Brain pericyte (primary cell): Measurements from ENCODE around the gene GRM7.

Experiments used
- DNase-seq: peaks from one replicate; pipeline ENCODE4 v3.0.0-alpha.2; 2012; ENCODE audit warnings: low read depth, low spot score

GRM7 gene

DNA sequence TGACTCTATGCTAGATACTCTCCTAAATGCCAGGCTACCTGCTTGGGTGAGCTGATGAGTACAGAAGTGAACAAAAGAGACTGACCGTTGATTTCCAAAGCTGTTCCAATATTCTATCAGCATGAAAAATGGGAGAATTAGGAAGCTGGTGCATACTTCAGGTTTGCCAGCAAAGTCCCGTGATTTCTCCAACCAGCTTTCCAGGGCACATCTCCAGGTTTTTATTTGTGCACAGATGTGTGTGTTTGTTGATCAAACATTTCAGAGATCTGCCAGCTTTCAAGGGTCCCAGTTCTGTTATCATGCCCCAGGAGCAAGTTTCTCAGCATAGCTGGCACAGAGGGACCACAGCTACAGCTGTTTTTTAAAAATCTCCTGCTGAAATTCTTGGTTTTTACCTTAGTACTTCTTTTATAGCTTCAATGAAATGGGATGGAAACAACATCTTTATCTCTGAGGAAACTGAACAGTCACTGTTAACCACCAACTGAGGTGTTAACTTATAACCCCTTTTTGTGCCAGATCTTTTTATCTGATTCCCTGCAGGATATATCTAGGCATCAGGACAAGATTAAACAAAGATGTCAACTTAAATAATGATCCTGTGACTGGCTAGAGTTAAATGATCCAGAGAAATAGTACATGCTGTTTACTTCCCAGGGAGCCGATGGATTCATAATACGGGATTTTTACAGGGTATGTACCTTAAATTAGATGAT, 380.8 kb downstream of the GRM7 start:
- no peak for DNase-seq

DNA sequence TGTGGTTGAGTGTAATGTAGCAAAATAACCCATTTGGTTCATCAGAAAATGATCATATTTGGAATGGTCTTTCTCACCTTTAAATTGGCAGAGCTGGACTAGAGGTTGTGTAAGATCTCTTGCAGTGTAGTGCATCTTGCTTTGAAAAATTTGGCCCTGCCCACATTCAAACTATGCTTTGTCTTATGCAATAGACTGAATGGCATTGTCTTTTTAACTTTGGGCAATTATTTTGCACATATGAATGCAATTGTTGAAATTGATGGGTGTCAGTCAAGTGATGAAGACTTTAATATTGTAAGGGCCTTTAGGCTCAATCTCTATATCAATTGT, 381.4 kb downstream of the GRM7 start:
- no peak for DNase-seq

DNA sequence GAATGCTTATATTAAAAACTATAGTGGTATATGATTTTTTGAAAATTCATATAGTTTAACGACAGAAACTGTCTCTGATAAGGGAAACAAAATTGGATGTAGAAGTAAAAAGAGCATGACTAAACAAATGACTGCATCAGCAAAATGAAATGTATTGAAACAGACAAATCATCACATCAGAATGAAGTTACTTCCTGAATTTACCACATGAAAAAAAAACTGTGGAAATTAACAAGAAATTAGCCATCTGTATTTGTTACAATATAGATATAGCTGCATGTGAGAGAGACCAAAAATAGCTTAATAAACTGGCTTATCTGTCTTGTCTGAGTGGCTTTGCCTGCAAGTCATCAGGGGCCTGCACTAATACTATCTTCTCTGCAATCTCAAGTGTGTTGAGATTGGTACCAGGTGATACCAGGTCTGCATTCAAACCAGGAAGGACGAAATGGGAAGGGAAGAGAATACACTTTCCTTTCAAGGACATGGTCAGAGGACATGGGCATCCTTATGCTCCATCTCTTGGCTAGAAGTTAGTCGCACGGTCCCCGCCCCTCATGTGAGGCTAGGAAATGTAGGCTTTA, 388.7 kb downstream of the GRM7 start:
- no peak for DNase-seq

DNA sequence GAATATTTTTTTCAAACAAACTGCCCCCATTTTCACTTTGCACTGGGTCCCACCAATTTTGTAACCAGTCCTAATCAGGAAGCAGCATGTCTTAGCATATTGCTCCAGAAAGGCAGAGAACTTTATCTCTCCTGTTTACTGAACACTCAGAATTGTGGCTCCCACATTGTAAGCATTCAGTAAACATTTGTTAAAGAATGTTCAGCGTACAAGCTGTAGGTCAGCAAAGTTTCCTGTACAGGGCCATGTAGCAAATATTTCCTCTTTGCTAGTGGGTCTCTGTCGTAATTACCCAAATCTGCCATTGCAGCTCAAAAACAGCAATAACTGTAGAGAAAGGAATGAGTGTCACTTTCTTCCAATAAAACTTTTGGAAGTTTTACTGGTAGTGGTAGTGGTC, 393.3 kb downstream of the GRM7 start:
- DNase-seq = no peak

DNA sequence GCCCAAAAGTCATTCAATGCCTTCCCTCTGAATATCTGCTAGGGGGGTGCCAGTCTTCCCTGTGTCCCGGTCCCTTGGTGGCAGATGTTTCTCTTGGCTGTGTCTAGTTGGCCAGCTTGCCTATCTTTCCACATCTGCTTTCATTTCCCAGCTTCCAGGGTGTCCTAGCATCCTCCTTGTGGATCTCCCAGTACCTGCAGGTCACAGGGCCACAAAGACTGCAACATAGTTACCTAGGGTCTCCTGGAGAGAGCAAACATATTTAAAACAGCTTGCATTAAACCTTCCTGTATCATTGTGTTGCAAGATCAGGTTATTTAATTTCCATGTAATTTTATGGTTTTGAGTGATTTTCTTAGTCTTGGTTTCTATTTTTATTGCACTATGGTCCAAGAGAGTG, 400.1 kb downstream of the GRM7 start:
- DNase-seq = no peak

DNA sequence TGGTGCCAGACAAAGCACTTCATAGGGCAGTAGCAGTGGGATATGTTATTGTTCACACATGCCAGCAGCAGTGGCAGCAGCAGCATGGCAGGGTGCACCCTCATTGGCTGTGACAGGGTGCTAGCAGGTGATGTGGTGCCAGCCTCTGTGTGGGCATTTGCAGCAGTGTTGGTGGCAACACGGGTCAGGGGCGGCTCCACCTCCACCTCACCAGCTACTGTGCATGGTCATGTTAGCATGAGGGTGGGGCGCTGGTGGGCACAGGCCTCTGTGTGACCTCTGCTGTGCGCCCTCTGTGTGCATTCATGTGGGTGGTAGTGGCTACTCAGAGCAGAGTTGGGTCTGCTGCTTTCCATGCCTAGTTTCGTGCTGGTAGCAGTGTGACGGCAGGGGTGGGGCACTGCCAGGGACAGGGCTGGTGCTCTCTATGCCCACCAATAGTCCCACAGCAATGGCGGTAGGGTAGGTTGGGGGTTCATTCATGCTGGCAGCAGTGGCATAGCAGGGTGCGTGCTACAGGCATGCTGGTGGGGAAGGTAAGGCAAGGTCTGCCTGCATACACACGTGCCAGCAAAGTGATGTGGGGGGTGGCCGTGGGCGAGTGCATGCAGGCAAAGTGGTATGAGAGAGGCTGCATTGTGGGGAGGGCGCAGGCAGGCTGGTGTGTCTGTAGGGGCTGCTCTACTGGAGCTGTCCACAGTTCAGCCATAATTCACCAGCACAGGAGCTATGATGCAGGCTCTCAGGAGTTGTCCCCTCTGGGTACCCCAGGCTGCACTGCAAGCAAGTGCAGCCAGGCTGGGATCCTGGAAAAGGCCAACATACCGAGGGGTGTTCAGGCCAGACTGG, 402.7 kb downstream of the GRM7 start:
- no peak for DNase-seq

DNA sequence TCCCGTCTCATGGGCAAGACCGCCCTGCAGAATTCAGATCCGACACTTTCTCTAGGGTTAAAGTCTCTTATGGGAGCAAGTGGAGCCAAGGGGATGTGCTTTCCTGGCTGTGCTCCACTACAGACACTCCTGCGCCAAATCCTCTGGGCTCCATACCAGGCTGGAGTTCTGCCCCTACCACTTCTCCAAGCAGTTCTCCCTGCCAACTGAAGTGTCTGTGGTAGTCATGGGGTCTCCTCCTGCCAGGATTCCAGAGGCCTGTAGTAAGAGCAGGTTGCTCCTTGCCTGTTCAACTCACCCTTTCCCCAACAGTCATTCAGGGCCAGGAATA, 403.2 kb downstream of the GRM7 start:
- DNase-seq = no peak

DNA sequence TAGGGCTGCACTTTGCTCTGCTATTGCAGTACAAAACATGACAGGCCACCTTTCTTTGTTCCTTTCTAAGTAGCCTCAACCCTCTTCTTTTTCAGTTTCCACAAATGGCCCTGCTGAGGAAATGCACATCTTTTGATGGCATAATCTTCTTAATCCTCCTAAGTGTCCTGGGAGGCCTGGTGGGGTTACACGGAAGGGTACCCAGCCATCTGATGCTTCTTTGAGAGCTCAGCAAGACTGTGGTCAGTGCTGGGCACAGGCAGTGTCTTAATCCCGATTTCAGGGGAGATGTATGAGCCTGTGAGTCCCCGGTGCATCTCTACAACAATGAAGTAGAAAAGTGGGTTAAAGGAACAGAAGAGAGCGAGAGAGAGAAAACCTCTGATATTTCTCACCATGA, 404.8 kb downstream of the GRM7 start:
- DNase-seq = no peak

DNA sequence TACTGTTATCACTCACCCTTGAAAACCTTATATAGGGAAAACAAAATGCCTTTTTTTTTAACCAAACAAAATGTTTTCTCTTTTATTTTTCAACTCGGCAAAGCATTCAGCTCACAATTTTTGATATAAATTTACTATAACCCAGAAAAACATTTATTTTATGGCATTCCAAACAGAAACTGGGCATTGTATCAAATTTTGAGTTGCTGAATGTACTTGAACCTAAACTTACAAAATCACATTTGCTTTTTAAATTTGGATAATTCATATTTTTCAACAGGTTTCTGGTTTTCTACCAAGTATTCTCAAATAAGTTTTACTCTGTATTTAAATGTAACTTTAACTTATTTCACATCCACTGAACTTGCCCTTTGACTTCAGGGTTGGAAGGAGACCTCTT, 405.6 kb downstream of the GRM7 start:
- DNase-seq = no peak

DNA sequence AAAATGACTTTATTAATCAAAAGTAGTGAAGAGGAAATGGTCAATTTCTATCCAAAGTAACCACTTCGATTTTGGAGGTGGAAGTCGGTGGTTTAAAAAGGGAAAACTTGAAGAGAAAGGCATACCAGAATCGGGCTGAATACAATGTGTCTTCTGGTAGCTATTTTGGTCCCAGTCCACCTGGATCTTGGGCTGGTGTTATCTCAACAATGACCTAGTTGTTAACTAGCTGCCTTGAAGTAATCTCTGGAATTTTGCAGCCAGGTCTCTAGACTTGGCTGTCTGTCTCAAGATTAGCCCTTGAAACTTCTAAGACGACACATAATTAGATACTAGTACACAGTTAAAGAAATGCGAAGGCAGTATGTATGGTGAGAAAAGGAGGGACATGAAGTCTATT, 409.8 kb downstream of the GRM7 start:
- DNase-seq = no peak

DNA sequence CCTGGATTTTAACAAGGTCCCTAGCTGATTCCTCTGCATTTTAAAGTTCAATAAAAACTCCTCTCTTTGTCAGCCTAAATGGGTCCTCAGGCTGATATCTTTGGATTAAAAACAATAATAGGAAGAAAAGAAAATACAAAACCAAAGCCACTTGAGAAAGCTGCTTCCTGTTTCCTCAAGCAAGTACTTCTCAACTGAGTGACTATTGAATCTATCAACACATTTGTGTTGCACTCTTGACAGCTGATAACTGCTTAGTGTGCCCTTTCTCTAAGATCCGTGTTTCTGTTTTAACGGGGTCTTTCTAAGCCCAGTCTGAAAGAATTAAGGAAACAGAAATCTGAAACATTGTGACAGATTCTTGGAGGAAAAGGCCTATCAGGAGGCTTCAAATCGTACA, 410.7 kb downstream of the GRM7 start:
- DNase-seq = no peak

DNA sequence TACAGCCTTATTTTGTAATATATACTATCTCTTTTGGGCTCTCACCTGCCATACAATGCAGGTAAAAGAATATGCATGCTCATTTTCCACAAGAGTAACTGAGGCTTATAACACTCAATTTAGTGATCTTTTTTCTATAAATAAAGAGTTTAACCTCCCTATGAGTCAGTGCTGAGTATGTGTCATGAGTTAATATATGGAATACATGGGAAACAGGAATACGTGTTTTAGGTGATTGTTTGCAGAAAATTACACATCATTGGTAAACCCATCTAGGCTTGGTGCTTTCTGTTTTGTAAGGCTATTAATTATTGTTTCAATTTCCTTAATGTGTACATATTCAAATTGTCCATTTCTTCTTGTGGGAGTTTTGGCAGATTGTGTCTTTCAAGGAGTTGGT, 411.3 kb downstream of the GRM7 start:
- no peak for DNase-seq

DNA sequence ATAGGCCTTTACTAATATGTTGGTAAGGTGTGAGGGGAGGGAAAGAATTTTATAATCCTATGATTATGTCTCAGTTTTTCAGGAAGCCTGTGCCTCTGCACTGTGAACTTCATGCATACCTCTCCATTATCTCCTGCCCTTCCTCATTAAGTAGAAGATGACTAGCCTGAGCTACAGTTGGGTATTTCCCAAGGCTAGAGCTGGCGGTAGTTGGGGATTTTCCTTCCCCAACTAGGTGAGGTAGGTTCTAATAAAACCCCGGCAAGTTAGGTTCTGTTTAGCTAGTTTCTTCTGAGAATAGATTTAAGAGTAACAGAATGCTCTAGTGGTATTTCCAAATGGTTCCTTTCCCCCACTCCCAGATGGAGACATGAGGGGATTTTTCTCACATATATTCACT, 414.5 kb downstream of the GRM7 start:
- no peak for DNase-seq

DNA sequence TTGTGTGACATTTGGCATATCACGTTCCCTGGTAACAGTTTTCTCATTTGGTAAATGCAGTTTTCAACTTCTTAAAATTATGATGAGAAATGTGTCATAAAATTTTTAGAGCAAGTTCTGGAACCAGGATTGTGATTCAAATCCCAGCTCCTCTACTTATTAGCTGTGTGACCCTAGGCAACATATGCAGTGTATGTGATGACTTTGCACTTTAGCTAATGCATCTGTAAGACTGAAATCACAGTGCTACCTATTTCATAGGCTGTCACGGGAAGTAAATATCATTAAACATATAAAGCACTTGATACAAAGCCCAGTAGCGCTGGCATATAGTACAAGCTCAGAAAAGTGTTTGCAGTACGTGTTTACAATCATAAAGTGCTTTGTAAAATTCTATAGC, 419.4 kb downstream of the GRM7 start:
- no peak for DNase-seq

DNA sequence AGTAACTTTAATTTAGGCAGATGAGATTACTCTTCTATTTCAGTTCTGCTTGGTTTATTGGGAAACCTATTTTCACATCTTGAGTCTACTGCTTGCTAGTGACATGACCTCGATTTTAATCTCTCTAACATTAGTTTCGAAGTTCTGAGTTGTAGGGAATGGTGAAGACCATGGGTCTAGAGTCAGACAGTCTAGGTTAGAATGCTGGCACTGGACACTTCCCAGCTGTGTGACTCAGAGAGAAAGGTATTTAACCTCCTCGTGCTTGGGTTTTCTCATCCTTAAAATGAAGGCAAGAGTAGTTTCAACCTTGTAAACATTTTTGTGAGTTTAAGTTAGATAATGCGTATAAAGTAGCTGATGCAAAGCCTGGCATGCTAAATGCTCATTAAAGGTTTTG, 422.1 kb downstream of the GRM7 start:
- DNase-seq = no peak

DNA sequence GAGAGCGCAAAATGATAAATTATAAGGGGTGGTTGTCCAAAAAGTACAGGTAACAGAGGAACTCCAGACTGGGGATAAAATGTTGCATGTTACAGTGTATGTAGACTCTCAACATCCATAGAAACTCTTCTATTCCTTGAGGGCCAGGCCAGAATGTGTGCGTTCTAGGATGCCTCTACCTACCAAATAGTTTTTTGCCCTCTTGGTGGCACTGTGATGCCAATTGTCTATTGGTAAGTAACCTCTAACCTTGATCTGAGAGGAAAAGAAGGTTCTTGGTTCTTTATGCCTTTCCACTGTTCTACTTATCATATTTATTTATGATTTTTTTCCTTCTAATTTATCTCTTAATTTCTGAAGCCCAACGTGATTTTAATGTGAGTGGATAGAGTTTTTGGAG, 424.6 kb downstream of the GRM7 start:
- no peak for DNase-seq

DNA sequence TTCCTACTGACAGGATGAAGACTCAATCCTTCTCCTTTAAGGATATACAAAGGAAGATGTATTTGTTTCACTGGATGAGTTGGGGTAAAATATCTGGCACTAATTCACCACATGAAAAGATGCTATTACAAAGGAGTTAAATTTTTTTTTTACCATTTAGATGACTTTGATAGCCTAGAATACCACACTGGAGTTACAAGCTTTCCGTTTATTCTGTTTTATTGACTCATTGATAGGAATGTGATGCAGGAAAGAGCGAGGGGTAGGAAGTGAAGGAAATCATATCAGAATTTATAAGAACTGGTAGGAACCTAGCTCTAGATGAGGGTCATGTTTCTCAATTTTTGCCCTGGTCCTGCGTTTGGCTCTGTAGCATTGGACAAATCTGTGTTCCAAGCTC, 427.2 kb downstream of the GRM7 start:
- DNase-seq = no peak

DNA sequence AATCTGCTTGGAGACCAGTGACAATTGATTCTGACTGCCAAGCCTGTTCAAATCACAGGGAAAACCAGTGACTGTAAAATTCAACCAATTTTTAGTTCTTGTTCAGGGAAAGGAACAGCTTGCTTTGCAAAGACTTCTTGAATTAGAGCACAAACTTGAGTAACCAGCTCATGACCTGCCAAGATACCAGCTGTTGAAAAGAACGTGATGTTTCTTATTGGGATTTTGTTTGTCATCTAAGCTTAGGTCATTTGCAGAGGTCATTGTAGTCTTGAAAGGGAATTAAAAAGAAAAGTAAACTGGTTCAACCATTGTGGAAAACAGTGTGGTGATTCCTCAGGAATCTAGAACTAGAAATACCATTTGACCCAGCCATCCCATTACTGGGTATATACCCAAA, 428.2 kb downstream of the GRM7 start:
- DNase-seq = no peak

DNA sequence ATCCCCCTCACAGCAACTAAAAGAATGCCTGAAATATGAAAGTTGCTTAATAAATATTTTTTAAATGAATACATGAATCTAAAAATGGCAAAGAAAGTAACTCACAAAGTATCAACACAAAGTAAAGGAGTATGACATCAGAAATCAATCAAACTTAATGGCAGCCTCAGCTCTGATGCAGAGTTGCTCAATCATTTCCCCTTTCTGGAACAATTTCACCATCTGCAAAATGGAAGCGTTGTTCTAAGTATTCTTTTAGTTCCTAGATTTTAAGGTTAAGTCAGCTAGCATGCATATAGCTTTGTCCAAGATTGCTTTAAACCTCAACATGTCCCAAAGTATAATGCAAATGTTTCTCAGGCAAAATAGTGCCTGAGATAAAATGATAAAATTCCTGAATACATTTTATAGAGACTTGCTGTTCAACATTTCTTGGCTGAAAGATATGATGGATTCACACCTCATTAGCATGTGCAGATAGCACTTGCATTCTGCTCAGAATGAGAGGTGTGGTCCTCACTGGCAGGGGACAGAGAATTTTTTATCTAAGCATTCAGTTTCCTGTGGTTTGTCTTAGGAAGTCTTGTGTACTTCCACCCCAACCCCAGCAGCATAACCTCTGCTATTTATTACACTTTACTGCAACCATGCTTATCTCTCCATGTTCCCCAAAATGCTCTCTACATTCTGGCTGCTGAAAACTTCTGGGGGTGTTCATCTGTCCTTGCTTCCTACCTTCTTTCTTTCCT, 429.3 kb downstream of the GRM7 start:
- no peak for DNase-seq

DNA sequence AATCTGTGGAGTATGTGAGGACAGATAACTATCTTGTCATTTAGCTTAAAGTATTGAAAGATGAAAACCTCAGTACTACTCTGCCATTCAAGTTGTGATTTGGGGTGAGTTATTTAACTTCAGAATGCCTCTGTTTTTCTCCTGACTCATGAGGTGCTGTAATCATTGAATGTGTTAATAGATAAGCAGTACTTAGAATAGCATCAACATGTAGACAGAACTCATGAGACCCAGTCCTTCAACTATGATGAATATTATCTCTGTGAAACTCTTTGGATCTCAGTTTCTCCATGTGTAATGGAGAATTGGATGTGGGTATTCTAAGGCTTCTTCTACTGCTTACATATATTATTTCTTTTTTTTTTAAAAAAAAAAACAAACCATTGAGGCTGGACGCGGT, 431.4 kb downstream of the GRM7 start:
- DNase-seq = no peak

DNA sequence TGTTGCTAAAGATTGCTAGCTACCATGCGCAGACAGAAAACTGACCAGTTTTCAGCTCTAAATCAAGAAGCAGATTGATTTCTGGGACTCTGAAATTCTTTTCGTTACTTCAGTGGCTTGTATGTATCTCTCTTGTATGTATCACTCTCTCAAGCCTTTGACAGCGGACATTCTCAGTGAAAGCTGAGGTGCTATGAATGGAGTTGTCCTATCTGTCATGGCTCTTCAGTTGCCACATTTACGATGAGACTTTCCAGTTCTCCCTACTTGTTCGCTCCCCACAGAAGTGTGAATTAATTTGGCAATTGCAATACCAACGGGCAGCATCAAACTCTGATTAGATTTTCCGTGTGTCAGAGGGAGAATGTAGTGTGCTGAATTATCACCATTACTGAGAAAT, 432.4 kb downstream of the GRM7 start:
- DNase-seq = no peak

DNA sequence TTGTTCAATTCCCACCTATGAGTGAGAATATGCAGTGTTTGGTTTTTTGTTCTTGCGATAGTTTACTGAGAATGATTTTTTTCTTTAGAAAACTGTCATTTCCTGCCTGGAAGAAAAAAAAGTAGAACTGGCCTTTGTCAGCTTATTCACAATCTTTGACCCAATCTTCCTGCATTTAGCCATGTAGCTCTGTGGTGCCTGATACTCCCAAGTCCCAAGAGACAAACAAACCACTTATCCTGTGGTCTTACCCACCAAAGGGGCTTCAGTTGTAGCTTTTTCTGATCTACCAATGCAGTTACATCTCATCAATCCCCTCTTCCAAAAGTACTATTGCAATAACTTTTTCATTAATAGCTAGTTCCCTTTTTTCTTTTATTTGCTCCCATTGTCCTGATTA, 444.6 kb downstream of the GRM7 start:
- DNase-seq = no peak

DNA sequence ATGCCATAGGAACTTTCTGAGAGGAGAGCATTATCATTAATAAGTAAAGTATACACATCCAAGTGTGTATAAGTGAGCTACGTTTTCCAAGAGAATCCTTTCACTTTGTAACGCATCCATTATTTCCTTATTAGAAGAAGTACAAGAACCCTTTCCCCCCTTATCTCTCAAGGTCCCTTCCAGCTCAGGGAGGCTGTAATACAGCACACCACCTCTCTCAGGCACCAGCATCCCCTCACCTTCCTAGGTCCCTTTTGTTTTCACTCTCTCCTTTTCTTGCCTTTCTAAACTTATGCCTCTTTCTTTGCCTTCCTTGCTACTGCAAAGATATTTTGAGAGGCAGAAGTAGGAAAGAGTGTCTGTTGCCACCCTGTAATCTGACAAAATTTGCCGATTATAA, 446.0 kb downstream of the GRM7 start:
- no peak for DNase-seq
